HG02852 (cell line): Measurements from ENCODE around the gene AUH.
"Not testable (repeated sequence)": the region's sequence is repeated elsewhere in the genome, so short reads cannot be mapped to it uniquely, and the experiment has no call there.

Source experiments
- ATAC-seq: cut with Tn5 transposase; IDR thresholded peaks from one replicate; pipeline ENCODE4 v1.9.1; 2021; ENCODE audit warnings: mild to moderate bottlenecking, moderate library complexity; ENCODE audit not compliant: unreplicated experiment

The AUH gene

GRCh38 chr9:91382298-91382697 lies 20.6 kb upstream of the AUH start:
- no peak for ATAC-seq

- ATAC-seq, result no peak
Measured at GRCh38 chr9:91379426-91379825, 17.7 kb upstream of the AUH start.

- no peak for ATAC-seq
Measured at GRCh38 chr9:91378695-91379127, 17.0 kb upstream of the AUH start.

DNA sequence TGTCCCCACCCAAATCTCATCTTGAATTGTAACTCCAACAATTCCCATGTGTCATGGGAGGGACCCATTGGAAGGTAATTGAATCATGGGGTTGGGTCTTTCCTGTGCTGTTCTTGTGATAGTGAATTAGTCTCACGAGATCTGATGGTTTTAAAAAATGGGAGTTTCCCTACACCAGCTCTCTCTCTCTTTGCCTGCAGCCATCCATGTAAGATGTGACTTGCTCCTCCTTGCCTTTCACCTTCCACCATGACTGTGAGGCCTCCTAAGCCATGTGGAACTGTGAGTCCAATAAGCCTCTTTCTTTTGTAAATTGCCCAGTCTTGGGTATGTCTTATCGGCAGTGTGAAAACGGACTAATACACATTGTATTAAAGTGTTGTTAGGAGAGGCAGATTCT lies 16.3 kb upstream of the AUH start:
- not testable (repeated sequence) for ATAC-seq

- ATAC-seq, result no peak
Measured at GRCh38 chr9:91376239-91376638, 14.5 kb upstream of the AUH start.

GRCh38 chr9:91374939-91375338 lies 13.2 kb upstream of the AUH start:
- no peak for ATAC-seq

GRCh38 chr9:91371894-91372293 lies 10.2 kb upstream of the AUH start:
- no peak for ATAC-seq

- not testable (repeated sequence) for ATAC-seq
Measured at GRCh38 chr9:91370006-91370405, 8.3 kb upstream of the AUH start.

- no peak for ATAC-seq
Measured at GRCh38 chr9:91364702-91365101, 3.0 kb upstream of the AUH start.

GRCh38 chr9:91364005-91364404 lies 2.3 kb upstream of the AUH start:
- no peak for ATAC-seq

DNA sequence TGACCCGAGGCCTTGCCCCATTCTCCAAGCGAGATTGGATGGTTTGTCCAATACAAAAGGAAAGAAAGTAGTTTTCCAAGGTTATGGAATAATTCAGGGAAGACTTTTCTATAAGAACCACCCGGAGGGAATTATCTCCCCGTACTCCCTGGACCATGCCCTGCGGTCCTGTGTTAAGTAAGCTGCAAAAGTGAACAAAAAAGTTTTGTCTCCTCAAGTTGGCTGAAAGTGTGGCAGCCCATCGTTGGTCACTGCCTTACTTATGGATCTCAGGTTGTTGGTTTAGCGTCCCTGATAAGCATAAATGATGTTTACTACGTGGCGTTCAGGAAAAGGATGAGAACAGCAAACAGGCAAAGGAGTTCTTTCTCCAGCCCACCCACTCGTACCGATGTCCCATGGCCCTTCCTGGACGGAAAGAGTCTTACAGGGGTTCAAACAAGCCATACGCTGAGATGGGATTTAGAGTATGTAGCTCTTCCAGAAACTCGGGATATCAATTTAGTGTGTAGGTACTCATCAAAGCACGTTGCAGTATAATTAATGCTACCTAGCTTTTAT lies 413 bp upstream of the AUH start:
- ATAC-seq, result no peak

DNA sequence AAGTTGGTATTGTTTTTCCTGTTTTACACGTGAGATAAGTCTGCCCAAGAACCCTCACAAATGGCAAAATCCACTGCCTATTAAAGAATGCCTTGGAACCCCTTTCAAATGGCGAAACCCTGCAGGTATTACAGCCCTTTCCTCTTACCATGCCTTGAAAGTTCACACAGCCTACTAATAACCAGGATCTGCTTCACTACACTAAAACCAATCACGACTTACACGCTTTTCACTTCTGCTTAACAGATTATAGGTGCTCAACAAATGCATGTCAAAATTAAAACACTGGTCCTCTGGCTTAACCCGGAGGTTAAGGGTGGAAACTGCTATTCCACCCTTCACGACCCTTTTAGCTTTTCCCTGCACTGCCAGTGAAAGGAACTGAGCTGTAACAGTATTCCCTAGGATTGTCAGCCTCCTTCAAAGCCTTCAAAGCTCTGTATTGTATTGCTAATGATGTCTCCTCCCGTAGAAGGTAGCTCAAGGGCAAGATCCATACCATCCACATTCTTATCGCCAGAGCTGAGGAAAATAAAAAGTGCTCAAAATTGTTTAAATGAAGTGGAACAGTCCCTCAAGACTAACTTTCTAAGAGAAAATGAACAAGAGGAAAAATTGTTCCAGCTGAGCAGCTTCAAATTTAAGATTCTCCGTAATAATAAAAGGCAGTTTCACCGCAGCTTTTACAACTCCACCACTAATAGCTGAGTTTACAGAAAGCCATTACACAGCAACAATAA lies 997 bp downstream of the AUH start:
- ATAC-seq, result no peak

DNA sequence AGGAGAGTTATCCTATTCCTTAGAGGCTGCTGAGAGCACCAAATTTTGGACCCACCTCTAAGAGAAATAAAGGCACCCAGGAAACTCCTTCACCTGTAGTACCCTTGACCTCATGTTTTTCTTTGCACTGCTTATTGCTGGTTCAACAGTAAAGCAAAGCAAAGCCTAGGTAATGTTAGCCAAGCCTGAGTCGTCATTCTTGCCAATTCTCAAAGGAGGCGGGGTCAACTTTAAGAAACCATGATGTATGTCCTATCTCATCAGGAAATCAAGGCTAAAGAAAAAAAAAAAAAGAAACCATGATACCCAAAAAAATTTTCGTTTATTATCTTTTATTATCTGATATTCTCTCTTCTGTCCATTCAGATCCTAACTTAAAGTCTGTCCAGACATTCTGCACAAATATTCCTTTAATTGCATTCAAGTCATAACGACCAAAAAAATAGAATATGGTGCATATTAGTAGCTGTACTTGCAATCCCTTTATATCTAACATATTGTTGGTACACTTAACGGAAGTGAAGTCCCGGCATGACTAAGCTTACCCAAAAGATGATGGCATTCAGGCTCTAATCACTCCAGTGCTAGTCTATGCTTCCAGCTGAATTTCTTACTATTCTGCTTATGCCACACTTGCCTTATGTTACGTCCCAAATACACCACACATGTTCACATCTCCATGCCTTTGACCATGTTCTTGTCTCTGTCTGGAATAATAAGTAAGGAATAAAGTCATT lies 1.8 kb downstream of the AUH start:
- ATAC-seq, result no peak

GRCh38 chr9:91359083-91359482 lies 2.6 kb downstream of the AUH start:
- no peak for ATAC-seq

- ATAC-seq, result no peak
Measured at GRCh38 chr9:91354881-91355280, 6.8 kb downstream of the AUH start.

- ATAC-seq, result no peak
Measured at GRCh38 chr9:91349115-91349555, 12.6 kb downstream of the AUH start.

- no peak for ATAC-seq
Measured at GRCh38 chr9:91348191-91348807, 13.4 kb downstream of the AUH start.

DNA sequence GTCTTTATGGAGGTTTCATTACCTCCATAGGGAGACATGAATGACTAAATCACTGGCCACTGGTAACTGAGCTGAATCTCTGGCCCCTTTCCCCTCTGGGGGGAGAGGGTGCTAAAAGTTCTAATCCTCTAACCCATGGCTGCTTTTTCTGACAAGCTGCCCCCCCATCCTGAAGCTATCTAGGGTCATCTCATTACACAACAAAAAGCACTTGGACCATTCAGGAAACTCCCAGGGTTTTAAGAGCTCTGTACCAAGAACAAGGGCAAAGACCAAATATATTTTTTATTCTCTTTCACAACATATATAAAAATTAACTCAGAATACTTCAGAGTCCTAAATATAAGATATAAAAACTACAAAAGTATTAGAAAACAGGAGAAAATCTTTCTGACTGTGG lies 14.3 kb downstream of the AUH start:
- no peak for ATAC-seq

DNA sequence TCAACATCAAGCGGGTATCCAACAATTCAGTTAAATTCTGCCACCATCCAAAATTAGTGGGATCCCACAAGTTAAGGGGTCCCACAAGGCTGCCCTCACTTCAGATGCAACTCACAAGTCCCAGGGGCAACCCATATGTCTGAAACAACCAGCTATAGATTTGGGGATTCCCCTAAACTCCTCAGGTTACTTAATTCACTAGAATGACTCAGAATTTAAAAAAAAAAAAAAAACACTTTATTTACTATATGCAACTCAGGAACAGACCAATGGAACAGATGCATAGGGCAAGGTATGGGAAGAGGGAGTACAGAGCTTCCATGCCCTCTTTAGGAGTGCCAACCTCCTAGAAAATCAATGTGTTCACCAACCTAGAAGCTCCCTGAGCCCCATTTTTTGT lies 15.1 kb downstream of the AUH start:
- ATAC-seq, result no peak

DNA sequence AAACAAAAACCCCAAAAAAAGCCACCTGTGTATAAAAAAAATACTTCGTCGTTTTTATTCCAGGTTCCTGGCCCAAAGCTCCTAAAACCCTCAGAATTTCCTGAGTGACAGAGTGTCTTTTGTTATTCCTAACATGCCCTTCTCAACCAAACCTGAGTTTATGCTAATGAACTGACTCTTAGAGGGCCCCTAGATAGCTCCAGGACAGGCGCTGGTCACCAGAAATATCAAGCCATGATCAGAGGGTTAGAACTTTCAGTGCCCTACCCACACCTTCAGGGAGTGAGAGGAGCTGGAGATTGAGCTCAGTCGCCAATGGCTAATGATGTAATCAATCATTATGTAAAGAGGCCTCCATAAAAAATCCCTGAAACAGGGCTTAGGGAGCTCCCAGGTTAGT lies 15.7 kb downstream of the AUH start:
- ATAC-seq, result no peak

GRCh38 chr9:91342575-91342974 lies 19.1 kb downstream of the AUH start:
- no peak for ATAC-seq

DNA sequence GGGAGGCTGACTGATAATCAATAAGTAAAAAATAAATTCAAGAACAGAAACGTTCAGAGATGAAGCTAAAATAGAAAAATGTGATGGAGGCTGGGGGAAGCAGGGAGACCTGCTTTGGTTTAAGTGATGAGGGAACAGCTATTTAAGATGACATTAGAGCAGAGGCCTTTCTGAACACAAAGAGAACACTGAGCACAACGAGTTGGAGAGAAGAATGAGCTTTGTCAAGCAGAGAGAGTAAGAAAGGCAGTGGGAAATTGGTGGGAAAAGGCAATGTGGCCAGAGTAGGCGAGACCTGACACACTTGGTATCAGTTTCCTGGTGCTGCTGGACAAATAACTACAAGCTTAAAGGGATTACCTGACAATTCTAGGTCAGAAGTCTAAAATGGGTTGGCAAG lies 20.0 kb downstream of the AUH start:
- no peak for ATAC-seq
